ENCODE results near the gene OR4C13. TPM values are rescaled to one million over a fixed set of nuclear protein-coding genes. Genes with fewer than 3 reads are reported as not detected.
A peak's percentile ranks its signal among the peaks of the same experiment; 100 is the strongest.
"Not testable (repeated sequence)": the region's sequence is repeated elsewhere in the genome, so short reads cannot be mapped to it uniquely, and the experiment has no call there.

Gene OR4C13
- polyA plus RNA-seq (2012; ENCODE audit: missing spikeins): not detected

- FAIRE-seq: no peak
- DNase-seq (ENCODE audit: insufficient read length): no peak
- no peak for TF ChIP-seq POLR2AphosphoS5 (IDR thresholded peaks at IDR 0.05; ENCODE audit: low read depth, low read length)
- TF ChIP-seq TAF1 (IDR thresholded peaks at IDR 0.05; ENCODE audit: borderline replicate concordance, low read depth, low read length): no peak
Measured at GRCh38 chr11:49952091-49952490, at the start of gene OR4C13. TSS of gene OR4C13 (plus strand) at chr11:49952391. CDS start at chr11:49952423, 32 bp downstream.

DNA sequence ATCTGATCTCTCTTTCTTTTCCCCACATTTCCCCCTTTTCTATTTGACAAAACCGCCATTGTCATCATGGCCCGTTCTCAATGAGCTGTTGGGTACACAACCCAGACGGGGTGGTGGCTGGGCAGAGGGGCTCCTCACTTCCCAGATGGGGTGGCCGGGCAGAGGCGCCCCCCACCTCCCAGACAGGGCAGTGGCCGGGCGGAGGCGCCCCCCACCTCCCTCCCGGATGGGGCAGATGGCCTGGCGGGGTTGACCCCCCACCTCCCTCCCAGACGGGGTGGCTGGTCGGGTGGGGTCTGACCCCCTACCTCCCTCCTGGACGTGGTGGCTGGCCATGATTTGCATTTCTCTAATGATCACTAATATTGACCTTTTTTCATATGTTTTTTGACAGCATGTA, 40.7 kb upstream of the OR4C13 start:
- not testable (repeated sequence) for DNase-seq (ENCODE audit: insufficient read length); FAIRE-seq

GRCh38 chr11:49948701-49949100, 3.5 kb upstream of the OR4C13 start:
- DNase-seq (ENCODE audit: insufficient read length); FAIRE-seq: not testable (repeated sequence)

- not testable (repeated sequence) for DNase-seq (ENCODE audit: insufficient read length); FAIRE-seq
Measured at GRCh38 chr11:49973439-49973838, 21.2 kb downstream of the OR4C13 start.

DNA sequence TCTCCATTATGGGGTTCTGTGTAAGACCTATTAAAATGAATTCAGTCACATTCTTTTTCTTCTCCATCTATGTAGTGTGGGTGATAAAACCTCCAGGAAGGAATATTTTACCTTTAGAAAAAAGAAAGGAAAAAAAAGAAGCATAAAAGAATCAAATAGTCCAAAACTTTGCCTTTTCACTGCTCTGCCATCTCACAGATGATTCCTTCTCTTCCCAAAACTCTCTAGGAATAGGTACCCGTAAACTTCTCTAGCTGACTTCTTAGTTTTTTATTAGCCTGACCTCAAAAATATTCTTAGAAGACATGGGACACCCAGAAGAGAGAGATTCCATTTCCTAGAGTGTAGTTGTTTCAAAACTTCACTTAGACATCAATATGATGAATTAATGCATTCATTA, 30.2 kb downstream of the OR4C13 start, which contains the start of gene OR4C12:
Gene OR4C12, minus strand, starts transcription at position 101 of the 400 bp plus-strand sequence. Its CDS starts 34 bp downstream, at position 67.
- not testable (repeated sequence) for DNase-seq (ENCODE audit: insufficient read length); FAIRE-seq

- TF ChIP-seq TAF1 (IDR thresholded peaks at IDR 0.05; ENCODE audit: borderline replicate concordance, low read depth, low read length) (no peak), POLR2AphosphoS5 (IDR thresholded peaks at IDR 0.05; ENCODE audit: low read depth, low read length) (no peak), POLR2A (IDR thresholded peaks at IDR 0.05; ENCODE audit: low read depth, low read length) (no peak)
- FAIRE-seq (peak; percentile 58), DNase-seq (ENCODE audit: insufficient read length) (no peak)
Measured at GRCh38 chr11:49995565-49995964, 43.4 kb downstream of the OR4C13 start.

Measured in GM12892 (cell line).